Measurements from ENCODE around the gene SAV1.

DNA sequence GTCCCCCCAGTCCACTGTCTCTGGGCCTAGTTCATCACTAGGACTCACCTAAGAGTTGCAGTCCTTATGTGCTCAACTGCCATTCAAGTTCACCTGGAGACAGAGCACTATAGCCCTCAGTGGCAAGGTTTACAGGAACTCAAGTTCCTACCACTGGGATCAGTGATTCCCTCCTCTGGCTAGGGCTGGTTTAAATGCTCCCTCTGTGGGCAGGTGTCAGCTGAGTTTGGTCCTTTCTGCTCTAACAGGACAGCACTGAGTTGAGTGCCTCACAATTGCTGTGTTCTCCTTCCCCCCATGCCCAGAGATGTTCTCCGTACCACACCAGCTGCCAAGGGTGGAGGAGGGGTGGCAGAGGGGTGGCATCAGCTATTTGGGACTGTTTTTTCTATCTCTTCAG lies 20.8 kb upstream of the SAV1 start:
- no peak for TF ChIP-seq POLR2A (IDR thresholded peaks at IDR 0.05)
- TF ChIP-seq, protein P1, sequence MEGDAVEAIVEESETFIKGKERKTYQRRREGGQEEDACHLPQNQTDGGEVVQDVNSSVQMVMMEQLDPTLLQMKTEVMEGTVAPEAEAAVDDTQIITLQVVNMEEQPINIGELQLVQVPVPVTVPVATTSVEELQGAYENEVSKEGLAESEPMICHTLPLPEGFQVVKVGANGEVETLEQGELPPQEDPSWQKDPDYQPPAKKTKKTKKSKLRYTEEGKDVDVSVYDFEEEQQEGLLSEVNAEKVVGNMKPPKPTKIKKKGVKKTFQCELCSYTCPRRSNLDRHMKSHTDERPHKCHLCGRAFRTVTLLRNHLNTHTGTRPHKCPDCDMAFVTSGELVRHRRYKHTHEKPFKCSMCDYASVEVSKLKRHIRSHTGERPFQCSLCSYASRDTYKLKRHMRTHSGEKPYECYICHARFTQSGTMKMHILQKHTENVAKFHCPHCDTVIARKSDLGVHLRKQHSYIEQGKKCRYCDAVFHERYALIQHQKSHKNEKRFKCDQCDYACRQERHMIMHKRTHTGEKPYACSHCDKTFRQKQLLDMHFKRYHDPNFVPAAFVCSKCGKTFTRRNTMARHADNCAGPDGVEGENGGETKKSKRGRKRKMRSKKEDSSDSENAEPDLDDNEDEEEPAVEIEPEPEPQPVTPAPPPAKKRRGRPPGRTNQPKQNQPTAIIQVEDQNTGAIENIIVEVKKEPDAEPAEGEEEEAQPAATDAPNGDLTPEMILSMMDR (IDR thresholded peaks at IDR 0.05), result no peak

Data from vagina (tissue), 2 donors.